Left ventricle myocardium inferior (tissue), 1 donor: ENCODE data around the gene TBC1D32. TPM values are rescaled to one million over a fixed set of nuclear protein-coding genes. Genes with fewer than 3 reads are reported as not detected.
"Not testable (repeated sequence)": the region's sequence is repeated elsewhere in the genome, so short reads cannot be mapped to it uniquely, and the experiment has no call there.

Experiments
- DNase-seq: peaks from one replicate; pipeline ENCODE4 v3.0.0-alpha.2; 2020
- H3K27ac ChIP-seq: fragments of 200-600 bp; replicated peaks from 2 replicates; pipeline ENCODE4 v1.8.0; 2021
- H3K27me3 ChIP-seq: fragments of 200-600 bp; 2 replicates; pipeline ENCODE4 v1.8.0; 2021; ENCODE audit warnings: low read depth
- H3K36me3 ChIP-seq: fragments of 200-600 bp; 2 replicates; pipeline ENCODE4 v1.8.0; 2021
- H3K4me1 ChIP-seq: fragments of 200-600 bp; 2 replicates; pipeline ENCODE4 v1.8.0; 2021
- H3K4me3 ChIP-seq: fragments of 200-600 bp; 2 replicates; pipeline ENCODE4 v1.8.0; 2021; ENCODE audit warnings: mild to moderate bottlenecking, moderate library complexity
- H3K9me3 ChIP-seq: fragments of 200-600 bp; replicated peaks from 2 replicates; pipeline ENCODE4 v1.8.0; 2021
- CTCF ChIP-seq: fragments of 200-600 bp; IDR thresholded peaks from 2 replicates; pipeline ENCODE4 v1.8.0; 2021; ENCODE audit warnings: antibody characterized with exemption, mild to moderate bottlenecking, borderline replicate concordance
- intact Hi-C: fragments of 100-400 bp; cut with micrococcal nuclease; formaldehyde crosslinking; loops from one replicate; pipeline ENCODE4 v1.11.0; 2022
- total RNA-seq: library from RNA; stranded (reverse); fragmentation: NEBNext Ultra II Directional; extraction: Animal tissue kit (Norgen Biotek cat#: 25700); gene quantifications from one replicate; pipeline ENCODE4 v1.2.1, GENCODE V29; 2021
- donor health status: DM: no; HTN: yes; CAD: no; lungs with severe emphysema.

Gene TBC1D32
- total RNA-seq, 1 donor from 2014 or later = 3.5 TPM

- H3K4me3 ChIP-seq = no peak overlapping the region
- H3K27ac ChIP-seq = no peak overlapping the region
- intact Hi-C loops = no loop called here
- H3K36me3 ChIP-seq = no peaks in the 10 kb centered on the region
- H3K27me3 ChIP-seq = no peaks in the 10 kb centered on the region
- H3K4me1 ChIP-seq = no peaks in the 10 kb centered on the region
- no peaks in the 10 kb centered on the region for H3K9me3 ChIP-seq
- DNase-seq = no peak
- no peak for TF ChIP-seq CTCF
These were observed 258.2 kb downstream of the TBC1D32 start for GRCh38 chr6:121076119-121076518.

- H3K27me3 ChIP-seq, H3K27ac ChIP-seq, H3K9me3 ChIP-seq, H3K4me3 ChIP-seq, DNase-seq, H3K4me1 ChIP-seq, H3K36me3 ChIP-seq, intact Hi-C loops: not testable (repeated sequence)
These were observed 265.5 kb downstream of the TBC1D32 start for GRCh38 chr6:121068749-121069148.

- no peaks in the 10 kb centered on the region for H3K9me3 ChIP-seq
- no peak for TF ChIP-seq CTCF
- intact Hi-C loops = no loop called here
These were observed 266.9 kb downstream of the TBC1D32 start for GRCh38 chr6:121067381-121067780.

DNA sequence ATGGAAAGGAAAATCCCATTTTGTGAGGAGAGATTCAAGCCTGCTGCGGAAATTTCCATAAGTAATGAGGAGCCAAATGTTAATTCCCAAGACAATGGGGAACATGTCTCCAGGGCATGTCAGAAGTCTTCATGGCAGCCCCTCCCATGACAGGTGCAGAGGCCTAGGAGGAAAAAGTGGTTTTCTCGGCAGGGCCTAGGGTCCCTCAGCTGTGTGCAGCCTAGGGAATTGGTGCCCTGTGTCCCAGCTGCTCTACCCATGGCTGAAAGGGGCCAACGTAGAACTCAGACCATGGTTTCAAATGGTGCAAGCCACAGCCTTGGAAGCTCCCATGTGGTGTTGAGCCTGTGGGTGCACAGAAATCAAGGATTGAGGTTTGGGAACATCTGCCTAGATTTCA lies 269.9 kb downstream of the TBC1D32 start:
- Histone ChIP-seq H3K27me3 (no peaks in the 10 kb centered on the region), H3K36me3 (no peaks in the 10 kb centered on the region), H3K4me1 (no peaks in the 10 kb centered on the region), H3K9me3 (no peaks in the 10 kb centered on the region), H3K27ac (no peak overlapping the region), H3K4me3 (no peak overlapping the region)
- no peak for TF ChIP-seq CTCF
- intact Hi-C loops = no loop called here
- DNase-seq = no peak

More at GRCh38 chr6:121067381-121067780, 266.9 kb downstream of the TBC1D32 start:
- no peak overlapping the region for H3K27ac ChIP-seq
- no peaks in the 10 kb centered on the region for H3K4me1 ChIP-seq
- H3K27me3 ChIP-seq = no peaks in the 10 kb centered on the region
- H3K4me3 ChIP-seq = no peak overlapping the region
- no peak for DNase-seq
- no peaks in the 10 kb centered on the region for H3K36me3 ChIP-seq

DNA sequence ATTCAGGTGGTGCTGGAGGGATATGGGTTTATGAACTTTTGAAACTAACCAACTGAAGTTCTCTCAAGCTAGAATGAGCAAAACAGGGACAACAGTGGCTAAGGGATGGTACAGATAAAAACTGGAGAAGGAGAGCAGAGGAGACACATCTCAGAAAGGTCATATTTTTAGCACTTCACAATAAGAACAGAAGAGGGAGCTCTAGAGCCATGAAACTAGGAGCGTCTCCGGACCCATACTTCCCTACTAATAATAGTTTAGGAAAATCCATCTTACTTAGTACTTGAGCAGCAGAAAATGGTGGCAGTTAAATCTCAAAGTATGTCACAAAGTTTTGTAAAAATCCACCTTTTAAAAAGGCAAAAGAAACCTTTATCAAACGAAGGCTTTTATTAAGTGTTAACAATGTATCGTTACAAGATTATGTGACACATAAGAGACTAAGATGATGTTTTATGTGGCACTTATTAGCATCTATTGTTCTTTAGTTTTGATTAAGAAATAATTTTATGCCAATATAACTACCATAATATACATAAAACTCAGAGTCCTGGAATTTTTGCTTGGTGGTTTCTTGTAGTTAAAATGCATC lies 278.6 kb downstream of the TBC1D32 start:
- Histone ChIP-seq H3K9me3 (no peaks in the 10 kb centered on the region), H3K36me3 (no peaks in the 10 kb centered on the region), H3K27ac (no peak overlapping the region), H3K4me1 (no peaks in the 10 kb centered on the region), H3K27me3 (no peaks in the 10 kb centered on the region), H3K4me3 (no peak overlapping the region)
- DNase-seq = no peak
- intact Hi-C loops = loop anchor here (10.0 kb wide), 1 partner anchor 249 kb away; no protein-coding TSS in a partner anchor
- TF ChIP-seq CTCF = peak; percentile 82

GRCh38 chr6:121048593-121048992 lies 285.7 kb downstream of the TBC1D32 start:
- H3K27me3 ChIP-seq, H3K4me1 ChIP-seq, H3K4me3 ChIP-seq, DNase-seq, H3K36me3 ChIP-seq, H3K27ac ChIP-seq, intact Hi-C loops, H3K9me3 ChIP-seq: not testable (repeated sequence)

GRCh38 chr6:121044905-121045304 lies 289.4 kb downstream of the TBC1D32 start:
- H3K9me3 ChIP-seq, H3K4me1 ChIP-seq, H3K27me3 ChIP-seq, H3K4me3 ChIP-seq, H3K27ac ChIP-seq, H3K36me3 ChIP-seq, intact Hi-C loops, DNase-seq: not testable (repeated sequence)

DNA sequence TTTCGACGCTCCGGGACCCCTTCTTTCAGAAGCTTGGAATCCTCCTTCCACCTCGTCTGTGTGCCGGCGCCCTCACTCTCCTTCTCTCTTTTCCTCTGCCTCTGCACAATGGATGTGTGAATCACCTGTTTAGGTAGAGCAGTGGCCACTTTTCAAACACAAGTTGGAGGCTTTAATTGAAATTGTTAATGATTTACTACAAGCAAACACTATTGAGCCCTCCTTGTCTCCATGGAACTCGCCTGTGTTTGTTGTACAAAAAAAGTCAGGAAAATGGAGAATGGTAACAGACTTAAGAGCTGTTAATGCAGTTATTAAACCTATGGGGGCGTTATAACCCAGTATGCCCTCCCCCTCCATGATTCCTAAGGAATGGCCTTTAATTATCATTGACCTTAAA lies 290.6 kb downstream of the TBC1D32 start:
- H3K4me1 ChIP-seq, DNase-seq, intact Hi-C loops, H3K27me3 ChIP-seq, H3K36me3 ChIP-seq, H3K4me3 ChIP-seq, H3K27ac ChIP-seq, H3K9me3 ChIP-seq: not testable (repeated sequence)

DNA sequence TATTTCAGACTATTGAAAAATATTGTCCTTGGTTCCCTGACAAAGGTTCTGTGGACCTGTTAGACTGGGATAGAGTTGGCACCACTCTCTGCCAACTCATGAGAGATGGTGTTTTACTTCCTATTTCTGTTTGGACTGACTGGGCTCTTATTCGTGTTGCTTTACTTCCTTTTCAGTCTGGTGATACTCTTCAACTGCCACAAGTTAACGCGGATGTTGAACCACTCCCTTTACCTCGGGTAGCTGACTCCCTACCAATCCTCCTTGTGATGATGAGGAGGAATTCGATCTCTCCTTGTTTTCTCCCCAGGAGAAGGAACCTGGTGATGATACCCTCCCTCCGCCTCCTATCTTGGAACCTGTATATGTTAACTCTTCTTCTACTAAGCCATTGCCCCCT lies 291.1 kb downstream of the TBC1D32 start:
- H3K36me3 ChIP-seq, H3K27me3 ChIP-seq, H3K27ac ChIP-seq, H3K9me3 ChIP-seq, H3K4me1 ChIP-seq, DNase-seq, H3K4me3 ChIP-seq, intact Hi-C loops: not testable (repeated sequence)
